ENCODE measurements around the gene C1orf50.

DNA sequence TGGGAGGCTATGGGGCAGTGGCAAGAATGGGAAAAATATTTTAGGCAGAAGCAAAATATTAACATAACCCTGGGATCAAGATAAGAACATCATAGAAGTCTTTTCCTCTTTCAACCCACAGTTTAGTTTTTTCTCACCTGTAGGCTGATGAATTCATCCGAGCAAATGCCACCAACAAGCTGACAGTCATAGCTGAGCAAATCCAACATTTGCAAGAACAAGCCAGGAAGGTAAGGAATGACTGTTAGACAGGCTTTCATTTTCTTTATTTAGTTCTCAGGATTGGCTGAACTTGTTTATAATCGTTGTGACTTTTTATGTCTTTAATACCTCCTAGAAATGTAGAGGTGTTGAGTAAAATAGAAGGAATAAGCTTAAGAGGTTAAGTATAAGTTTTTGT is 6.4 kb downstream of the C1orf50 start:
- TF ChIP-seq, protein P1, sequence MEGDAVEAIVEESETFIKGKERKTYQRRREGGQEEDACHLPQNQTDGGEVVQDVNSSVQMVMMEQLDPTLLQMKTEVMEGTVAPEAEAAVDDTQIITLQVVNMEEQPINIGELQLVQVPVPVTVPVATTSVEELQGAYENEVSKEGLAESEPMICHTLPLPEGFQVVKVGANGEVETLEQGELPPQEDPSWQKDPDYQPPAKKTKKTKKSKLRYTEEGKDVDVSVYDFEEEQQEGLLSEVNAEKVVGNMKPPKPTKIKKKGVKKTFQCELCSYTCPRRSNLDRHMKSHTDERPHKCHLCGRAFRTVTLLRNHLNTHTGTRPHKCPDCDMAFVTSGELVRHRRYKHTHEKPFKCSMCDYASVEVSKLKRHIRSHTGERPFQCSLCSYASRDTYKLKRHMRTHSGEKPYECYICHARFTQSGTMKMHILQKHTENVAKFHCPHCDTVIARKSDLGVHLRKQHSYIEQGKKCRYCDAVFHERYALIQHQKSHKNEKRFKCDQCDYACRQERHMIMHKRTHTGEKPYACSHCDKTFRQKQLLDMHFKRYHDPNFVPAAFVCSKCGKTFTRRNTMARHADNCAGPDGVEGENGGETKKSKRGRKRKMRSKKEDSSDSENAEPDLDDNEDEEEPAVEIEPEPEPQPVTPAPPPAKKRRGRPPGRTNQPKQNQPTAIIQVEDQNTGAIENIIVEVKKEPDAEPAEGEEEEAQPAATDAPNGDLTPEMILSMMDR (IDR thresholded peaks at IDR 0.05 in 8 of 11, conservative IDR thresholded peaks at IDR 0.05 in 3 of 11), result no peak
- TF ChIP-seq POLR2A (IDR thresholded peaks at IDR 0.05), result no peak
- TF ChIP-seq POLR2AphosphoS5 (IDR thresholded peaks at IDR 0.05), result no peak
